CD4-positive, CD25-positive, alpha-beta regulatory T cell (primary cell): ENCODE data around the gene TPRX2. TPM values are rescaled to one million over a fixed set of nuclear protein-coding genes. Genes with fewer than 3 reads are reported as not detected.

Experiments used
- ATAC-seq, 2 donors: fragments of 150-1000 bp; cut with Tn5 transposase; one replicate each; pipeline ENCODE4 v1.10.0; 2021; ENCODE audit warnings: low read depth in 2 of 2, moderate number of reproducible peaks in 2 of 2, moderate library complexity in 1 of 2
- DNase-seq, 3 donors: peaks; one replicate each; pipeline versions ENCODE4 v3.0.0 to v3.0.0-alpha.2; 2012 to 2022; ENCODE audit warnings: mixed read lengths in 1 of 3
- H3K27ac ChIP-seq: one replicate; pipeline ENCODE4 v1.7.0; 2013; ENCODE audit warnings: mild to moderate bottlenecking, low read length; ENCODE audit not compliant: insufficient read depth, poor library complexity, severe bottlenecking
- H3K27me3 ChIP-seq: one replicate; pipeline ENCODE4 v1.7.0; 2013; ENCODE audit warnings: low read length; ENCODE audit not compliant: control insufficient read depth, insufficient read depth
- H3K36me3 ChIP-seq: one replicate; pipeline ENCODE4 v1.7.0; 2013; ENCODE audit warnings: mild to moderate bottlenecking, low read length, moderate library complexity; ENCODE audit not compliant: control insufficient read depth, insufficient read depth
- H3K4me1 ChIP-seq: 2 replicates; pipeline ENCODE4 v1.7.0; 2013; ENCODE audit warnings: mild to moderate bottlenecking, low read length; ENCODE audit not compliant: insufficient read depth, control insufficient read depth, poor library complexity, severe bottlenecking
- H3K4me3 ChIP-seq: one replicate; pipeline ENCODE4 v1.7.0; 2013; ENCODE audit warnings: low read depth, mild to moderate bottlenecking, low read length, moderate library complexity
- H3K9me3 ChIP-seq, 2 experiments: 1 replicate in 1 of 2; 2 replicates in 1 of 2; pipeline ENCODE4 v1.7.0; 2013; ENCODE audit warnings: low read length in 2 of 2, mild to moderate bottlenecking in 1 of 2, moderate library complexity in 1 of 2; ENCODE audit not compliant: control insufficient read depth in 2 of 2
- H3K27ac Mint-ChIP-seq, 3 donors: one replicate each; pipeline ENCODE4 v1.8.0; 2020 to 2022; ENCODE audit warnings: mild to moderate bottlenecking in 3 of 3, mixed read lengths in 3 of 3, moderate library complexity in 2 of 3
- H3K27me3 Mint-ChIP-seq: one replicate; pipeline ENCODE4 v1.8.0; 2022; ENCODE audit warnings: mild to moderate bottlenecking, mixed read lengths
- H3K36me3 Mint-ChIP-seq: one replicate; pipeline ENCODE4 v1.8.0; 2020; ENCODE audit warnings: mixed read lengths
- H3K4me1 Mint-ChIP-seq, 4 donors: one replicate each; pipeline ENCODE4 v1.8.0; 2020 to 2022; ENCODE audit warnings: mixed read lengths in 4 of 4, mild to moderate bottlenecking in 1 of 4
- H3K4me3 Mint-ChIP-seq, 4 donors: one replicate each; pipeline ENCODE4 v1.8.0; 2020 to 2022; ENCODE audit warnings: mild to moderate bottlenecking in 4 of 4, mixed read lengths in 4 of 4, moderate library complexity in 3 of 4
- H3K9me3 Mint-ChIP-seq, 7 donors: one replicate each; pipeline ENCODE4 v1.8.0; 2020 to 2022; ENCODE audit warnings: mixed read lengths in 7 of 7, mild to moderate bottlenecking in 3 of 7, moderate library complexity in 2 of 7
- polyA plus RNA-seq, 4 donors: library from polyadenylated mRNA; unstranded; fragments of 300-500 nt; fragmentation: Illumina TruSeq; gene quantifications; one replicate each; pipeline ENCODE4 v1.2.3, GENCODE V29; 2021
- total RNA-seq: library from RNA; stranded (reverse); gene quantifications from one replicate; pipeline ENCODE4 v1.2.3, GENCODE V29; 2022

Gene TPRX2
- total and polyA plus RNA-seq, 5 donors from 2014 or later, result not detected

- H3K27ac Mint-ChIP-seq, result peak within 1 kb of the TSS in 1 of 3 donors; percentile 61
- peaks cover 0 to 3% (median 1%) of the 10 kb centered on the region in 4 donors for H3K4me1 Mint-ChIP-seq
- H3K4me3 ChIP-seq, result no peak within 1 kb of the TSS
- no peaks in the 10 kb centered on the region for H3K27me3 ChIP-seq
- DNase-seq, result no peak
- H3K36me3 ChIP-seq, result no peaks in the 10 kb centered on the region
- no peaks in the 10 kb centered on the region for H3K36me3 Mint-ChIP-seq
- H3K27ac ChIP-seq, result no peak within 1 kb of the TSS
- no peak within 1 kb of the TSS for H3K4me3 Mint-ChIP-seq
- no peaks in the 10 kb centered on the region for H3K9me3 ChIP-seq
- no peaks in the 10 kb centered on the region for H3K27me3 Mint-ChIP-seq
- no peak for ATAC-seq
- H3K4me1 ChIP-seq, result no peaks in the 10 kb centered on the region
- H3K9me3 Mint-ChIP-seq, result no peaks in the 10 kb centered on the region
These were observed 27.1 kb downstream of the TPRX2 start, which contains the start of gene SULT2A1 for GRCh38 chr19:47886010-47886559. TSS of gene SULT2A1 (minus strand) at chr19:47886315. CDS start at chr19:47886257, 58 bp downstream.

- Histone ChIP-seq H3K4me1 (no peaks in the 10 kb centered on the region), H3K9me3 (no peaks in the 10 kb centered on the region), H3K36me3 (no peaks in the 10 kb centered on the region), H3K27ac (no peak overlapping the region), H3K4me3 (no peak overlapping the region), H3K27me3 (no peaks in the 10 kb centered on the region)
- no peak overlapping the region for H3K4me3 Mint-ChIP-seq
- peaks cover 0 to 3% (median 1%) of the 10 kb centered on the region in 4 donors for H3K4me1 Mint-ChIP-seq
- peaks cover 0 to 5% (median 0%) of the 10 kb centered on the region in 7 donors for H3K9me3 Mint-ChIP-seq
- no peak for DNase-seq
- no peak overlapping the region for H3K27ac Mint-ChIP-seq
- no peaks in the 10 kb centered on the region for H3K27me3 Mint-ChIP-seq
- no peaks in the 10 kb centered on the region for H3K36me3 Mint-ChIP-seq
- ATAC-seq, result no peak
These were observed 32.0 kb downstream of the TPRX2 start for GRCh38 chr19:47890865-47891621.

- Mint-ChIP-seq H3K27ac (no peak overlapping the region), H3K36me3 (no peaks in the 10 kb centered on the region)
- H3K27ac ChIP-seq, result no peak overlapping the region
These were observed 32.5 kb downstream of the TPRX2 start for GRCh38 chr19:47891622-47891922.

GRCh38 chr19:47891923-47892666 lies 33.1 kb downstream of the TPRX2 start:
- H3K4me1 ChIP-seq, result no peaks in the 10 kb centered on the region
- no peak for ATAC-seq

More at GRCh38 chr19:47891622-47891922, 32.5 kb downstream of the TPRX2 start:
- H3K4me3 ChIP-seq, result no peak overlapping the region
- H3K36me3 ChIP-seq, result no peaks in the 10 kb centered on the region
- no peaks in the 10 kb centered on the region for H3K4me1 ChIP-seq
- H3K9me3 ChIP-seq, result no peaks in the 10 kb centered on the region
- no peaks in the 10 kb centered on the region for H3K27me3 ChIP-seq
- DNase-seq, result no peak
- peaks cover 0 to 5% (median 0%) of the 10 kb centered on the region in 7 donors for H3K9me3 Mint-ChIP-seq
- no peak overlapping the region for H3K4me3 Mint-ChIP-seq
- ATAC-seq, result no peak
- H3K4me1 Mint-ChIP-seq, result peaks cover 0 to 3% (median 1%) of the 10 kb centered on the region in 4 donors
- H3K27me3 Mint-ChIP-seq, result no peaks in the 10 kb centered on the region

GRCh38 chr19:47895165-47895782 lies 36.2 kb downstream of the TPRX2 start:
- Mint-ChIP-seq H3K4me3 (no peak overlapping the region), H3K27ac (no peak overlapping the region), H3K9me3 (peaks cover 0 to 5% (median 0%) of the 10 kb centered on the region in 7 donors), H3K27me3 (no peaks in the 10 kb centered on the region), H3K36me3 (no peaks in the 10 kb centered on the region), H3K4me1 (peaks cover 0 to 3% (median 1%) of the 10 kb centered on the region in 4 donors)
- Histone ChIP-seq H3K36me3 (no peaks in the 10 kb centered on the region), H3K9me3 (no peaks in the 10 kb centered on the region), H3K27me3 (no peaks in the 10 kb centered on the region), H3K4me3 (no peak overlapping the region), H3K27ac (no peak overlapping the region), H3K4me1 (no peaks in the 10 kb centered on the region)
- ATAC-seq (no peak), DNase-seq (no peak)

More at GRCh38 chr19:47891923-47892666, 33.1 kb downstream of the TPRX2 start:
- Histone ChIP-seq H3K36me3 (no peaks in the 10 kb centered on the region), H3K9me3 (no peaks in the 10 kb centered on the region), H3K27ac (no peak overlapping the region), H3K27me3 (no peaks in the 10 kb centered on the region), H3K4me3 (no peak overlapping the region)
- Mint-ChIP-seq H3K27ac (no peak overlapping the region), H3K4me1 (peaks cover 0 to 3% (median 1%) of the 10 kb centered on the region in 4 donors), H3K4me3 (no peak overlapping the region), H3K9me3 (peaks cover 0 to 5% (median 0%) of the 10 kb centered on the region in 7 donors), H3K36me3 (no peaks in the 10 kb centered on the region), H3K27me3 (no peaks in the 10 kb centered on the region)
- no peak for DNase-seq

- H3K9me3 ChIP-seq, result no peaks in the 10 kb centered on the region
- Mint-ChIP-seq H3K4me1 (no peaks in the 10 kb centered on the region), H3K9me3 (peaks cover 0 to 5% (median 0%) of the 10 kb centered on the region in 7 donors), H3K27me3 (peaks cover 3% of the 10 kb centered on the region), H3K36me3 (no peaks in the 10 kb centered on the region), H3K27ac (no peak overlapping the region), H3K4me3 (no peak overlapping the region)
- DNase-seq (no peak), ATAC-seq (no peak)
- no peak overlapping the region for H3K4me3 ChIP-seq
- H3K36me3 ChIP-seq, result no peaks in the 10 kb centered on the region
- no peak overlapping the region for H3K27ac ChIP-seq
- no peaks in the 10 kb centered on the region for H3K27me3 ChIP-seq
- H3K4me1 ChIP-seq, result no peaks in the 10 kb centered on the region
These were observed 37.0 kb downstream of the TPRX2 start for GRCh38 chr19:47896019-47896418.

GRCh38 chr19:47896773-47897172 lies 37.7 kb downstream of the TPRX2 start:
- peaks cover 6% of the 10 kb centered on the region for H3K27me3 Mint-ChIP-seq
- H3K4me3 ChIP-seq, result no peak overlapping the region
- no peaks in the 10 kb centered on the region for H3K4me1 ChIP-seq
- no peak overlapping the region for H3K27ac Mint-ChIP-seq
- no peaks in the 10 kb centered on the region for H3K27me3 ChIP-seq
- no peak overlapping the region for H3K4me3 Mint-ChIP-seq
- H3K36me3 Mint-ChIP-seq, result no peaks in the 10 kb centered on the region
- H3K36me3 ChIP-seq, result no peaks in the 10 kb centered on the region
- no peak overlapping the region for H3K27ac ChIP-seq
- peaks cover 0 to 5% (median 0%) of the 10 kb centered on the region in 7 donors for H3K9me3 Mint-ChIP-seq
- no peaks in the 10 kb centered on the region for H3K4me1 Mint-ChIP-seq
- ATAC-seq (no peak), DNase-seq (no peak)
- no peaks in the 10 kb centered on the region for H3K9me3 ChIP-seq
